Measurements from ENCODE around the gene ANKK1. TPM values are rescaled to one million over a fixed set of nuclear protein-coding genes. Genes with fewer than 3 reads are reported as not detected.

ANKK1 gene
- total and polyA plus RNA-seq, 8 donors, result 0.73 TPM; not detected in 7

GRCh38 chr11:113392236-113392921 is 4.8 kb downstream of the ANKK1 start:
- intact Hi-C loops (cut with DNase I; ENCODE audit: low total_unique reads), result no loop called here

GRCh38 chr11:113393501-113393985 is 6.0 kb downstream of the ANKK1 start:
- no peak overlapping the region for H3K4me3 ChIP-seq
- no peaks in the 10 kb centered on the region for H3K36me3 ChIP-seq
- H3K9me3 ChIP-seq, result no peaks in the 10 kb centered on the region
- intact Hi-C loops (cut with DNase I; ENCODE audit: low total_unique reads), result no loop called here
- no peak for TF ChIP-seq CTCF (IDR thresholded peaks at IDR 0.05)
- TF ChIP-seq POLR2AphosphoS5 (IDR thresholded peaks at IDR 0.05), result no peak
- no peak for TF ChIP-seq POLR2A (IDR thresholded peaks at IDR 0.05)
- TF ChIP-seq EP300 (IDR thresholded peaks at IDR 0.05), result no peak
- no peaks in the 10 kb centered on the region for H3K4me1 ChIP-seq
- no peak for DNase-seq
- 77 to 87% (median 82%) methylated on average over 8 of the region's 8 CpGs for WGBS, 5 donors
- no peak overlapping the region for H3K27ac ChIP-seq
- H3K27me3 ChIP-seq, result peaks cover 0 to 23% (median 6%) of the 10 kb centered on the region in 3 donors

More at GRCh38 chr11:113392236-113392921, 4.8 kb downstream of the ANKK1 start:
- no peaks in the 10 kb centered on the region for H3K36me3 ChIP-seq
- H3K4me1 ChIP-seq, result peaks cover 0 to 7% (median 6%) of the 10 kb centered on the region in 4 donors
- WGBS, 5 donors, result 69 to 91% (median 86%) methylated on average over 3 of the region's 3 CpGs
- peaks cover 0 to 35% (median 18%) of the 10 kb centered on the region in 3 donors for H3K27me3 ChIP-seq
- no peak for DNase-seq
- no peak overlapping the region for H3K27ac ChIP-seq
- TF ChIP-seq POLR2A (IDR thresholded peaks at IDR 0.05) (no peak), CTCF (IDR thresholded peaks at IDR 0.05) (no peak), EP300 (IDR thresholded peaks at IDR 0.05) (no peak), POLR2AphosphoS5 (IDR thresholded peaks at IDR 0.05) (no peak)
- no peak overlapping the region for H3K4me3 ChIP-seq
- H3K9me3 ChIP-seq, result no peaks in the 10 kb centered on the region

- no peak for DNase-seq
- Histone ChIP-seq H3K36me3 (no peaks in the 10 kb centered on the region), H3K4me1 (no peaks in the 10 kb centered on the region), H3K9me3 (no peaks in the 10 kb centered on the region), H3K27me3 (peaks cover 0 to 11% (median 0%) of the 10 kb centered on the region in 3 donors), H3K27ac (no peak overlapping the region), H3K4me3 (no peak overlapping the region)
- intact Hi-C loops (cut with DNase I; ENCODE audit: low total_unique reads), result no loop called here
- TF ChIP-seq POLR2A (IDR thresholded peaks at IDR 0.05) (no peak), POLR2AphosphoS5 (IDR thresholded peaks at IDR 0.05) (no peak), EP300 (IDR thresholded peaks at IDR 0.05) (no peak), CTCF (IDR thresholded peaks at IDR 0.05) (no peak)
- WGBS, 5 donors, result 83 to 91% (median 90%) methylated on average over 10 to 11 of the region's 11 CpGs
These were observed 7.3 kb downstream of the ANKK1 start for GRCh38 chr11:113394919-113395318.

GRCh38 chr11:113395782-113396336 is 8.3 kb downstream of the ANKK1 start:
- H3K4me3 ChIP-seq, result no peak overlapping the region
- no peak for DNase-seq
- H3K36me3 ChIP-seq, result no peaks in the 10 kb centered on the region
- WGBS, 5 donors, result 90 to 95% (median 92%) methylated on average over 8 to 9 of the region's 9 CpGs
- no peaks in the 10 kb centered on the region for H3K4me1 ChIP-seq
- H3K27ac ChIP-seq, result no peak overlapping the region
- intact Hi-C loops (cut with DNase I; ENCODE audit: low total_unique reads), result no loop called here
- H3K9me3 ChIP-seq, result no peaks in the 10 kb centered on the region
- H3K27me3 ChIP-seq, result peaks cover 0 to 11% (median 0%) of the 10 kb centered on the region in 3 donors
- no peak for TF ChIP-seq EP300 (IDR thresholded peaks at IDR 0.05)
- no peak for TF ChIP-seq CTCF (IDR thresholded peaks at IDR 0.05)

Measured in stomach (tissue), 9 donors.